Tibial nerve (tissue), 4 donors: Measurements from ENCODE around the gene RELL1. TPM values are rescaled to one million over a fixed set of nuclear protein-coding genes. Genes with fewer than 3 reads are reported as not detected.

Experiments used
- DNase-seq, 2 donors: peaks; one replicate each; pipeline ENCODE4 v3.0.0-alpha.2; 2019; ENCODE audit warnings: low spot score in 2 of 2
- H3K27ac ChIP-seq, 4 donors: fragments of 200-600 bp; sonication (generic) in 3 of 4; one replicate each; pipeline ENCODE4 v1.5.1; 2017 to 2019; ENCODE audit warnings: mild to moderate bottlenecking in 1 of 4
- H3K27me3 ChIP-seq, 2 donors: fragments of 200-600 bp; sonication (generic) in 1 of 2; one replicate each; pipeline versions ENCODE4 v1.5.1 to v1.6.0; 2017 to 2019
- H3K36me3 ChIP-seq, 3 donors: fragments of 200-600 bp; sonication (generic); one replicate each; pipeline ENCODE4 v1.5.1; 2018 to 2019
- H3K4me1 ChIP-seq, 4 donors: fragments of 200-600 bp; sonication (generic) in 3 of 4; one replicate each; pipeline ENCODE4 v1.5.1; 2017 to 2019
- H3K4me3 ChIP-seq, 4 donors: fragments of 200-600 bp; sonication (generic) in 3 of 4; one replicate each; pipeline ENCODE4 v1.5.1; 2017 to 2019; ENCODE audit warnings: mild to moderate bottlenecking in 1 of 4, moderate library complexity in 1 of 4
- H3K9me3 ChIP-seq, 4 donors: fragments of 200-600 bp; sonication (generic) in 3 of 4; one replicate each; pipeline ENCODE4 v1.5.1; 2017 to 2019
- CTCF ChIP-seq, 5 experiments: fragments of 200-600 bp in 3 of 5; fragments of 450-650 bp in 2 of 5; sonication (generic) in 3 of 5; IDR thresholded peaks; one replicate each; pipeline ENCODE4 v1.5.1; 2016 to 2019; ENCODE audit warnings: antibody characterized with exemption in 5 of 5, mild to moderate bottlenecking in 3 of 5, moderate library complexity in 2 of 5
- EP300 ChIP-seq, 2 donors: sonication (generic); formaldehyde crosslinking; IDR thresholded peaks; one replicate each; pipeline ENCODE4 v1.6.1; 2017; ENCODE audit warnings: antibody characterized with exemption in 2 of 2, mild to moderate bottlenecking in 1 of 2
- POLR2A ChIP-seq, 2 donors: fragments of 450-650 bp; IDR thresholded peaks; one replicate each; pipeline ENCODE4 v1.6.1; 2017; ENCODE audit warnings: antibody characterized with exemption in 2 of 2, mild to moderate bottlenecking in 2 of 2, moderate library complexity in 2 of 2
- WGBS, 2 donors: methylation state at CpG; one replicate each; pipeline ENCODE4 v1.1.5; 2018; 5-methylcytosine and 5-hydroxymethylcytosine counted together
- total RNA-seq, 4 donors: library from RNA; depleted of rRNA; stranded (reverse); fragments of >200 nt; gene quantifications; one replicate each; pipeline ENCODE4 v1.1.0, GENCODE V29; 2016

RELL1 gene
- total RNA-seq, 4 donors from 2014 or later = 43.8 to 78.0 (median 61.2) TPM

GRCh38 chr4:37599092-37599790 lies 86.9 kb downstream of the RELL1 start:
- Histone ChIP-seq H3K9me3 (no peaks in the 10 kb centered on the region), H3K4me3 (no peak overlapping the region), H3K27ac (no peak overlapping the region), H3K36me3 (no peaks in the 10 kb centered on the region), H3K27me3 (no peaks in the 10 kb centered on the region), H3K4me1 (peaks cover 0 to 15% (median 2%) of the 10 kb centered on the region in 4 donors)
- WGBS, 2 donors = 73 to 83% methylated on average over 8 to 9 of the region's 9 CpGs
- no peak for DNase-seq
- TF ChIP-seq POLR2A (IDR thresholded peaks at IDR 0.05) (no peak), CTCF (IDR thresholded peaks at IDR 0.05) (no peak), EP300 (IDR thresholded peaks at IDR 0.05) (no peak)

- no peaks in the 10 kb centered on the region for H3K4me1 ChIP-seq
- H3K36me3 ChIP-seq = no peaks in the 10 kb centered on the region
- H3K4me3 ChIP-seq = no peak overlapping the region
- no peak for DNase-seq
- H3K27me3 ChIP-seq = no peaks in the 10 kb centered on the region
- H3K9me3 ChIP-seq = no peaks in the 10 kb centered on the region
- TF ChIP-seq EP300 (IDR thresholded peaks at IDR 0.05) (no peak), CTCF (IDR thresholded peaks at IDR 0.05) (no peak), POLR2A (IDR thresholded peaks at IDR 0.05) (no peak)
- no peak overlapping the region for H3K27ac ChIP-seq
- 88 to 93% methylated on average over 4 of the region's 4 CpGs for WGBS, 2 donors
Observed at GRCh38 chr4:37597034-37597433, 89.1 kb downstream of the RELL1 start.

- TF ChIP-seq EP300 (IDR thresholded peaks at IDR 0.05) (no peak), POLR2A (IDR thresholded peaks at IDR 0.05) (no peak), CTCF (IDR thresholded peaks at IDR 0.05) (no peak)
- H3K9me3 ChIP-seq = no peaks in the 10 kb centered on the region
- no peak overlapping the region for H3K4me3 ChIP-seq
- H3K27ac ChIP-seq = no peak overlapping the region
- DNase-seq = no peak
- no peaks in the 10 kb centered on the region for H3K36me3 ChIP-seq
- H3K27me3 ChIP-seq = no peaks in the 10 kb centered on the region
- no peaks in the 10 kb centered on the region for H3K4me1 ChIP-seq
- 55 to 70% methylated on average over 12 of the region's 12 CpGs for WGBS, 2 donors
Observed at GRCh38 chr4:37595875-37596680, 90.1 kb downstream of the RELL1 start.

- 73 to 77% methylated on average over 2 of the region's 2 CpGs for WGBS, 2 donors
- TF ChIP-seq CTCF (IDR thresholded peaks at IDR 0.05) (no peak), POLR2A (IDR thresholded peaks at IDR 0.05) (no peak), EP300 (IDR thresholded peaks at IDR 0.05) (no peak)
- Histone ChIP-seq H3K27me3 (no peaks in the 10 kb centered on the region), H3K36me3 (peaks cover 0 to 12% (median 0%) of the 10 kb centered on the region in 3 donors), H3K9me3 (no peaks in the 10 kb centered on the region), H3K4me3 (no peak overlapping the region), H3K4me1 (no peaks in the 10 kb centered on the region), H3K27ac (no peak overlapping the region)
- no peak for DNase-seq
Observed at GRCh38 chr4:37594099-37594498, 92.1 kb downstream of the RELL1 start.

- peaks cover 0 to 12% (median 0%) of the 10 kb centered on the region in 3 donors for H3K36me3 ChIP-seq
- no peaks in the 10 kb centered on the region for H3K27me3 ChIP-seq
- WGBS, 2 donors = 0 to 41% methylated on average over 1 of the region's 1 CpG
- no peaks in the 10 kb centered on the region for H3K4me1 ChIP-seq
- DNase-seq = no peak
- TF ChIP-seq POLR2A (IDR thresholded peaks at IDR 0.05) (no peak), CTCF (IDR thresholded peaks at IDR 0.05) (no peak), EP300 (IDR thresholded peaks at IDR 0.05) (no peak)
- H3K27ac ChIP-seq = no peak overlapping the region
- no peaks in the 10 kb centered on the region for H3K9me3 ChIP-seq
- no peak overlapping the region for H3K4me3 ChIP-seq
Observed at GRCh38 chr4:37591349-37591748, 94.8 kb downstream of the RELL1 start.
